SK-N-SH treated with all-trans-retinoic acid at 6 μM for 48 hours (cell line): ENCODE measurements around the gene EDIL3.

Source experiments
- ATAC-seq: fragments of 200-7000 bp; cut with Tn5 transposase; 3 replicates; pipeline ENCODE4 v1.9.1; 2020; ENCODE audit warnings: mild to moderate bottlenecking, moderate library complexity
- ARNTL ChIP-seq: fragments of 450-650 bp; formaldehyde crosslinking; IDR thresholded peaks from 2 replicates; pipeline ENCODE4 v1.5.0; 2020; ENCODE audit warnings: low read depth, mild to moderate bottlenecking, moderate library complexity, borderline replicate concordance
- BACH2 ChIP-seq: fragments of 250-450 bp; sonication (Bioruptor Pico); IDR thresholded peaks from 2 replicates; pipeline ENCODE4 v1.9.0; 2021; ENCODE audit warnings: mild to moderate bottlenecking, borderline replicate concordance
- CSRNP3 ChIP-seq: fragments of 250-450 bp; sonication (Bioruptor Pico); IDR thresholded peaks from 2 replicates; pipeline ENCODE4 v1.5.1; 2021; ENCODE audit warnings: mild to moderate bottlenecking, moderate library complexity
- ESRRG ChIP-seq: fragments of 250-450 bp; sonication (Bioruptor Pico); IDR thresholded peaks from 2 replicates; pipeline ENCODE4 v1.6.1; 2021; ENCODE audit warnings: mild to moderate bottlenecking
- GLIS3 ChIP-seq: fragments of 250-450 bp; sonication (Bioruptor Pico); IDR thresholded peaks from 2 replicates; pipeline ENCODE4 v1.5.0; 2020; ENCODE audit warnings: mild to moderate bottlenecking, moderate library complexity
- ISL1 ChIP-seq: fragments of 250-450 bp; sonication (Bioruptor Pico); IDR thresholded peaks from 2 replicates; pipeline ENCODE4 v2.1.2; 2022; ENCODE audit warnings: mild to moderate bottlenecking, moderate library complexity
- OSR1 ChIP-seq: fragments of 250-450 bp; sonication (Bioruptor Pico); IDR thresholded peaks from 2 replicates; pipeline ENCODE4 v1.8.0; 2022; ENCODE audit warnings: moderate library complexity, mild to moderate bottlenecking, inconsistent platforms
- POU6F1 ChIP-seq: fragments of 250-450 bp; sonication (Bioruptor Pico); IDR thresholded peaks from 2 replicates; pipeline ENCODE4 v1.8.0; 2021; ENCODE audit warnings: low read depth, mild to moderate bottlenecking, moderate library complexity, borderline replicate concordance
- PPARA ChIP-seq: fragments of 250-450 bp; sonication (Bioruptor Pico); IDR thresholded peaks from 2 replicates; pipeline ENCODE4 v1.5.0; 2020; ENCODE audit warnings: mild to moderate bottlenecking, borderline replicate concordance
- RARB ChIP-seq: fragments of 250-450 bp; sonication (Bioruptor Pico); IDR thresholded peaks from 2 replicates; pipeline ENCODE4 v1.8.0; 2021; ENCODE audit warnings: mild to moderate bottlenecking, moderate library complexity
- SNAI2 ChIP-seq: fragments of 250-450 bp; sonication (Bioruptor Pico); IDR thresholded peaks from 2 replicates; pipeline ENCODE4 v1.5.0; 2020; ENCODE audit warnings: mild to moderate bottlenecking, moderate library complexity
- TCF4 ChIP-seq: fragments of 250-450 bp; sonication (Bioruptor Pico); IDR thresholded peaks from 2 replicates; pipeline ENCODE4 v1.8.0; 2021; ENCODE audit warnings: mild to moderate bottlenecking, moderate library complexity, borderline replicate concordance
- TOX ChIP-seq: fragments of 250-450 bp; sonication (Bioruptor Pico); IDR thresholded peaks from 2 replicates; pipeline ENCODE4 v1.8.0; 2021; ENCODE audit warnings: mild to moderate bottlenecking, moderate library complexity, borderline replicate concordance
- TSHZ2 ChIP-seq: fragments of 250-450 bp; sonication (Bioruptor Pico); IDR thresholded peaks from 2 replicates; pipeline ENCODE4 v1.5.0; 2020; ENCODE audit warnings: mild to moderate bottlenecking, moderate library complexity
- ZC3H10 ChIP-seq: fragments of 250-450 bp; sonication (Bioruptor Pico); IDR thresholded peaks from 2 replicates; pipeline ENCODE4 v1.5.1; 2021; ENCODE audit warnings: mild to moderate bottlenecking, moderate library complexity
- ZFP3 ChIP-seq: fragments of 250-450 bp; sonication (Bioruptor Pico); IDR thresholded peaks from 2 replicates; pipeline ENCODE4 v1.5.0; 2020; ENCODE audit warnings: mild to moderate bottlenecking, moderate library complexity
- ZNF565 ChIP-seq: fragments of 450-650 bp; formaldehyde crosslinking; conservative IDR thresholded peaks from 2 replicates; pipeline ENCODE4 v1.5.0; 2020; ENCODE audit warnings: low read depth, mild to moderate bottlenecking, moderate library complexity
- ZNF70 ChIP-seq: fragments of 450-650 bp; formaldehyde crosslinking; IDR thresholded peaks from 2 replicates; pipeline ENCODE4 v1.5.0; 2020; ENCODE audit warnings: mild to moderate bottlenecking, moderate library complexity
- TF ChIP-seq, protein P1 (sequence below): fragments of 250-450 bp; sonication (Bioruptor Pico); IDR thresholded peaks from 2 replicates; pipeline ENCODE4 v1.8.0; 2020; ENCODE audit warnings: mild to moderate bottlenecking, moderate library complexity, borderline replicate concordance
- TF ChIP-seq, protein P2 (sequence below): fragments of 250-450 bp; sonication (Bioruptor Pico); IDR thresholded peaks from 2 replicates; pipeline ENCODE4 v1.5.1; 2020; ENCODE audit warnings: low read depth, mild to moderate bottlenecking, moderate library complexity

EDIL3 gene

DNA sequence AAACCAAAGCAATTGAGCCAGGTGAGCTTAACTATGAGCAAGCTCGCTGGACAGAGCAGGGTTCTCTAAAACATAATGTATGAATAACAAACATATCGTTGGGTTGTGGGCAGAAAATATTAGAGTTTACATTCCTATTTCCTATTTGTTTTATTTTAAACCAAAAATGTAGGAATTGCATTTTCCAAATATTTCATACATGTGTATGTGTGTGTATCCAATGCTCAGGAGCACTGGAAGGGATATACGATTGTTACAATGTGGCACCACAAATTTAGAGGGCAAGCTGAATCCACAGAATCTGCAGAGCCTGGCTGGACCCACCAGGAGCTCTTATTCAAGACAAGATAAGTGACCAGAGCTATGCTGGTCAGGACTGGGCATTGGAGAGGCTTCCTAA is 338.7 kb downstream of the EDIL3 start:
- ATAC-seq: no peak

DNA sequence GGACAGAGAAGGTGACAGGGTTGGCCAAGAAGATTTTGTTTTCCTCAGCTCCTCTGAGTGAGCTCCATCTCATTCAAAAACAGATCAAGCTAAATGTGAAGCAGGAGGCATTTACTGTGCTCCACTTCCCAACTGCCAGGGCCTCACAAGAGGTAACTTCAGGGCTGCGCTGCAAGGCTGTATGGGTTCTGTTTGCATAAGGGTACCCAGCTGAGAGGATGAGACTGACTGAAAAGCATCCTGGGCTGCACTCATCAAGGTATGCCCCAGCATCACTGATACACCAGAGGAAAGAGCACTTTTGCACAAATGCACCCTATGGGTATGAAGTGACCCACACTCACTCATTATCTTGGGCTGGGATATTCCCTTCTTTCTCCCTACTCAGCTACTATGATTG is 347.8 kb downstream of the EDIL3 start:
- no peak for ATAC-seq
- TF ChIP-seq ISL1 (CRISPR knock-in tag): no peak
- TF ChIP-seq, protein P1, sequence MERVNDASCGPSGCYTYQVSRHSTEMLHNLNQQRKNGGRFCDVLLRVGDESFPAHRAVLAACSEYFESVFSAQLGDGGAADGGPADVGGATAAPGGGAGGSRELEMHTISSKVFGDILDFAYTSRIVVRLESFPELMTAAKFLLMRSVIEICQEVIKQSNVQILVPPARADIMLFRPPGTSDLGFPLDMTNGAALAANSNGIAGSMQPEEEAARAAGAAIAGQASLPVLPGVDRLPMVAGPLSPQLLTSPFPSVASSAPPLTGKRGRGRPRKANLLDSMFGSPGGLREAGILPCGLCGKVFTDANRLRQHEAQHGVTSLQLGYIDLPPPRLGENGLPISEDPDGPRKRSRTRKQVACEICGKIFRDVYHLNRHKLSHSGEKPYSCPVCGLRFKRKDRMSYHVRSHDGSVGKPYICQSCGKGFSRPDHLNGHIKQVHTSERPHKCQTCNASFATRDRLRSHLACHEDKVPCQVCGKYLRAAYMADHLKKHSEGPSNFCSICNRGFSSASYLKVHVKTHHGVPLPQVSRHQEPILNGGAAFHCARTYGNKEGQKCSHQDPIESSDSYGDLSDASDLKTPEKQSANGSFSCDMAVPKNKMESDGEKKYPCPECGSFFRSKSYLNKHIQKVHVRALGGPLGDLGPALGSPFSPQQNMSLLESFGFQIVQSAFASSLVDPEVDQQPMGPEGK (CRISPR knock-in tag): no peak
- no peak for TF ChIP-seq TOX (CRISPR knock-in tag)
- TF ChIP-seq ZC3H10: no peak
- no peak for TF ChIP-seq POU6F1 (CRISPR knock-in tag)
- TF ChIP-seq ZNF70 (CRISPR knock-in tag): no peak
- TF ChIP-seq, protein P2, sequence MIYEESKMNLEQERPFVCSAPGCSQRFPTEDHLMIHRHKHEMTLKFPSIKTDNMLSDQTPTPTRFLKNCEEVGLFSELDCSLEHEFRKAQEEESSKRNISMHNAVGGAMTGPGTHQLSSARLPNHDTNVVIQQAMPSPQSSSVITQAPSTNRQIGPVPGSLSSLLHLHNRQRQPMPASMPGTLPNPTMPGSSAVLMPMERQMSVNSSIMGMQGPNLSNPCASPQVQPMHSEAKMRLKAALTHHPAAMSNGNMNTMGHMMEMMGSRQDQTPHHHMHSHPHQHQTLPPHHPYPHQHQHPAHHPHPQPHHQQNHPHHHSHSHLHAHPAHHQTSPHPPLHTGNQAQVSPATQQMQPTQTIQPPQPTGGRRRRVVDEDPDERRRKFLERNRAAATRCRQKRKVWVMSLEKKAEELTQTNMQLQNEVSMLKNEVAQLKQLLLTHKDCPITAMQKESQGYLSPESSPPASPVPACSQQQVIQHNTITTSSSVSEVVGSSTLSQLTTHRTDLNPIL (CRISPR knock-in tag): no peak
- no peak for TF ChIP-seq GLIS3 (CRISPR knock-in tag)
- no peak for TF ChIP-seq ZFP3
- no peak for TF ChIP-seq SNAI2 (CRISPR knock-in tag)

More for the DNA sequence above, 338.7 kb downstream of the EDIL3 start:
- TF ChIP-seq ARNTL (CRISPR knock-in tag) (no peak), SNAI2 (CRISPR knock-in tag) (no peak), ZNF70 (CRISPR knock-in tag) (no peak), GLIS3 (CRISPR knock-in tag) (no peak), BACH2 (no peak), ISL1 (CRISPR knock-in tag) (no peak), PPARA (CRISPR knock-in tag) (no peak), OSR1 (no peak), RARB (CRISPR knock-in tag) (no peak)
- TF ChIP-seq, protein P1 (CRISPR knock-in tag): no peak

- no peak for TF ChIP-seq TCF4 (CRISPR knock-in tag)
- peak; percentile 66; the same call in 1 of the 2 replicates for TF ChIP-seq ZC3H10
- ATAC-seq: peak; percentile 54; the same call in 2 of the 3 replicates
Measured at GRCh38 chr5:84032324-84032723, 352.4 kb downstream of the EDIL3 start.

DNA sequence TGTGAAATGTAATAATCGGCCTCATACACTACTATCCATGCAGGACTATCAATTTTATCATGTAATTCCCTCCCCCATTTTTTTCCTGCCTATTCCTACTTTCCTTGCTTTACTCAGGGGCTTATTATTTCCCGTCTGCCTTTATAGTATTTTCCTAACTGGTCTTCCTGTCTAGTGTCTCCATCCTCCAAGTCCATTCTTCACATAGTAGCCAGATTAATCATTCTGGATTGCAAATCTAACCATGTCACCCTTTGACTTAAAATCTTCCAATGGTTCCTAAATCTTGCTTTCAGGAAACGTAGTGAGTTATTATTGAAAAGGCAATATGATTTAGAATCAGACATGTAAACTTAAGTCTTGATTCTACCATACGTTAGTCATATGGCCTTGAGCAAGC is 356.6 kb downstream of the EDIL3 start:
- ATAC-seq: no peak
- TF ChIP-seq, protein P1 (CRISPR knock-in tag): no peak
- TF ChIP-seq TSHZ2 (no peak), RARB (CRISPR knock-in tag) (no peak), ARNTL (CRISPR knock-in tag) (no peak), CSRNP3 (CRISPR knock-in tag) (no peak), ZC3H10 (no peak), OSR1 (no peak), ZNF565 (CRISPR knock-in tag) (no peak), GLIS3 (CRISPR knock-in tag) (no peak), TOX (CRISPR knock-in tag) (no peak), ZNF70 (CRISPR knock-in tag) (no peak), PPARA (CRISPR knock-in tag) (no peak), ESRRG (no peak), ISL1 (CRISPR knock-in tag) (no peak)
- TF ChIP-seq, protein P2 (CRISPR knock-in tag): no peak
